ENCODE measurements around the gene PAM. TPM values are rescaled to one million over a fixed set of nuclear protein-coding genes. Genes with fewer than 3 reads are reported as not detected.
"Not testable (repeated sequence)": the region's sequence is repeated elsewhere in the genome, so short reads cannot be mapped to it uniquely, and the experiment has no call there.

The PAM gene
- polyA plus RNA-seq, 4 donors = 165 to 248 (median 215) TPM

DNA sequence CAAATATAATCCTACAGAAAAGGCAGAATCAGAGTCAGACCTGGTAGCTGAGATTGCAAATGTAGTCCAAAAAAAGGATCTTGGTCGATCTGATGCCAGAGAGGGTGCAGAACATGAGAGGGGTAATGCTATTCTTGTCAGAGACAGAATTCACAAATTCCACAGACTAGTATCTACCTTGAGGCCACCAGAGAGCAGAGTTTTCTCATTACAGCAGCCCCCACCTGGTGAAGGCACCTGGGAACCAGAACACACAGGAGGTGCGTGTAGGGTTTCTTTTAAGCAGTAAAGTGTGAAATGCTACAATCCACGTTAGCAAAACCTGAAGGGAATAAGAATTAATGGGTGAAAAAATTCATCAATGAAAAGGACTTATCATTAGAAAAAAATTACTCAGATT is 219.1 kb downstream of the PAM start:
- no peak for DNase-seq (ENCODE audit: low read depth in 4 of 4, low spot score in 2 of 4)

- DNase-seq (ENCODE audit: low read depth in 4 of 4, low spot score in 2 of 4) = no peak
These were observed 219.9 kb downstream of the PAM start for GRCh38 chr5:102975045-102975444.

DNA sequence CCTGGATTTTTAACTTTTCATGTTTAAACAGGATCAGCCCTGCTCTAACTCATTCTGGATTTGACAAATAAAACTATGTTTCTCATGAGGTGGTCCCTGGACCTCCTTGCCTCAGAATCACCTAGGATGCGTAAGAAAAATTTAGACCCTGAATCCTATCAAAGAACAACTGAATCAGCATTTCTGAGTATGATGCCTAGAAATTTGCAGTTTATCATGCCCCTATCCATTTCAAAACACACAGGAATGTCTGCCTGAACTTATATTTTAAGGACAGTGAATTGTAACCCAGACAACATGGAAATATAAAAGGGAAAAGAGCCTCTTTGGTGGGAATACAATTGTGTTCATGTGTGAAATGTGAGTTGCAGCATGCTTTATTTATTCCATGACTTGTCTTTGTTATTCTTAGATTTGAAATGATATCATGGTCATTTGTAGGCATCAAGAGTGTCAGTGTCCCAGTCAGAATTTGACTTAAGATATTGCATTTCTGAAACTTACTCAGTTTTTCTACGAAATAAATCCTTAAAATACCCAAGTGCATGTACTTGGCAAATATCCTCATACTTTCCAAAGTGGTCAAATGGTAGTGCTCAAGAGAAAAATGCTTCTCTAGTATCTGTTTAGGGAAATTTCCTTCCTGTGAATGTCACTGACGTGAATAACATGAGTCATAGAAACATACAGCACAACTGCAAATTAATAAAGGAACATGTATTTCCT is 220.5 kb downstream of the PAM start:
- no peak for DNase-seq (ENCODE audit: low read depth in 4 of 4, low spot score in 2 of 4)

GRCh38 chr5:102981957-102982635 is 227.0 kb downstream of the PAM start:
- DNase-seq (ENCODE audit: low read depth in 4 of 4, low spot score in 2 of 4) = no peak

- DNase-seq (ENCODE audit: low read depth in 4 of 4, low spot score in 2 of 4) = no peak
These were observed 231.0 kb downstream of the PAM start for GRCh38 chr5:102986074-102986473.

- no peak for DNase-seq (ENCODE audit: low read depth in 4 of 4, low spot score in 2 of 4)
These were observed 233.4 kb downstream of the PAM start for GRCh38 chr5:102988459-102988858.

DNA sequence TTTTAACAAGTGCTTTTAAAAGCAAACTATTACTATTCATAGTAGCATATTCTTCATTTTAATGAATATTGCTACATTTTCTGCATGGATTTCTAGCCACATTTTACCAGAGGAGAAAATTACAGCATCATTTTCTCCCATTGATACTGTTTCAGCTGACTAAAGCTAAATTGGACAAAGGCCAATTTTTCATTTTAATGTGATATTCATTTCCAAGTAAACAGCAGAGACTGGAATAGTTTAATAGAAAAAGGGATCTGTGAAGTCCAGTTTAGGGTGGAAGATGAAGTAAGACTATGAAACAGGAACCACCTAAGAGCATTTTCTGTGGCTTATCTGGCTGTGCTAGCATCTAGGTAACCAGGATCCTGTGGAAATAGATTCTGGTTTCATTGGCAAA is 236.7 kb downstream of the PAM start:
- DNase-seq (ENCODE audit: low read depth in 4 of 4, low spot score in 2 of 4) = no peak

GRCh38 chr5:102996011-102996575 is 241.0 kb downstream of the PAM start:
- DNase-seq (ENCODE audit: low read depth in 4 of 4, low spot score in 2 of 4) = no peak

DNA sequence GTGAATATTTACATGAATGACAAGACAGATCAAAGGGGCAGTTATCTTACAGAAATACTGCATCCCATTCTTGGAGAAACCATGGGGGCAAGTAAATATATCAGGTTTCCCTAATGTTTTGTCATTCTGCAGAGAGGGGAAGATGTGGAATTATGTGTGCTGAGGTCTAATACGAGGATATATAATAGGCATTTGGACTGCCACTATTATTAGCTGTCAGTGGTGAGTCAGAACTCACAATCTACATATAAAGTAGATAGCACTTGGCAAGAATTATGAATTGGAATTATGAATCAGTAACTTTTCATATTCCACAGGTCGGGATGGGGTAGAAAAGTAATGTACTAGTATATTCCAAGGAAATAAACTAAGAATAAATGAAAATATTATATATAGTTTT is 243.1 kb downstream of the PAM start:
- DNase-seq (ENCODE audit: low read depth in 4 of 4, low spot score in 2 of 4) = no peak

GRCh38 chr5:102999191-102999590 is 244.1 kb downstream of the PAM start:
- no peak for DNase-seq (ENCODE audit: low read depth in 4 of 4, low spot score in 2 of 4)

DNA sequence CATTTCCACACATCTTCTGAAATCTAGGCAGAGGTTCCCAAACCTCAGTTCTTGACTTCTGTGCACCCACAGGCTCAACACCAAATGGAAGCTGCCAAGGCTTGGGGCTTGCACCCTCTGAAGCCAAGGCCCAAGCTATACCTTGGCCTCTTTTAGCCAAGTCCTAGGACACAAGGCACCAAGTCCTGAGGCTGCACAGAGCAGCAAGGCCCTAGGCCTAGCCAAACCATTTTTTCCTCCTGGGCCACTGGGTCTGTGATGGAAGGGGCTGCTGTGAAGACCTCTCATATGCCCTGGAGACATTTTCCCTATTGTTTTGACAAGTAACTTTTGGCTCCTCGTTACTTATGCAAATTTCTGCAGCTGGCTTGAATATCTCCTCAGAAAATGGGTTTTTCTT is 244.5 kb downstream of the PAM start:
- DNase-seq (ENCODE audit: low read depth in 4 of 4, low spot score in 2 of 4) = not testable (repeated sequence)

DNA sequence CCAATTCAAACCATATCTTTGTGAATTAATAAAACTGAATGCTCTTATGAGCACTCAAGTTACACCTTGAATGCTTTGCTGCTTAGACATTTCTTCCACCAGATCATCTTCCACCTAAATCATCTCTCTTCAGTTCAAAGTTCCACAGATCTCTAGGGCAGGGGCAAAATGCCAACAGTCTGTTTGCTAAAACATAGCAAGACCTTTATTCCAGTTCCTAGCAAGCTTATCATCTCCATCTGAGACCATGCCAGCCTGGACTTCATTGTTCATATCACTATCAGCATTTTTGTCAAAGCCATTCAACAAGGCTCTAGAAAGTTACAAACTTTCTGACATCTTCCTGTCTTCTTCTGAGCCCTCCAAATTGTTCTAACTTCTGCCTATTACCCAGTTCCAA is 245.0 kb downstream of the PAM start:
- DNase-seq (ENCODE audit: low read depth in 4 of 4, low spot score in 2 of 4) = no peak

GRCh38 chr5:103003872-103004271 is 248.8 kb downstream of the PAM start:
- no peak for DNase-seq (ENCODE audit: low read depth in 4 of 4, low spot score in 2 of 4)

DNA sequence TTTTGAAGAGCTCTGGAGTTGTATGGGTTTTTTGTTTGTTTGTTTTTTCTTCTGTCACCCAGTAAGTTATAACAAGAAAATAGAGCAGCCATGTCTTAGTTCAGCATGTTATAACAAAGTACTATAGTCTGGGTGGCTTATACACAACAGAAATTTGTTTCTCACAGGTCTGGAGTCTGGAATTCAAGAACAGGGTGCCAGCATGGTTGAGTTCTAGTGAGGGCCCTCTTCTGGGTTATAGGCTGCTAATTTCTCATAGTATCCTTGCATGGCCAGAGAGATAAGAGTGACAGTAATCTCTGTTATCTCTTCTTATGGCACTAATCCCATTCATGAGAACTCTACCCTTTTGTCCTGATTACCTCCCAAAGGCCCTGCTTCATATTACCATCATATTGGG is 250.2 kb downstream of the PAM start:
- no peak for DNase-seq (ENCODE audit: low read depth in 4 of 4, low spot score in 2 of 4)

GRCh38 chr5:103006921-103007320 is 251.8 kb downstream of the PAM start:
- DNase-seq (ENCODE audit: low read depth in 4 of 4, low spot score in 2 of 4) = no peak

DNA sequence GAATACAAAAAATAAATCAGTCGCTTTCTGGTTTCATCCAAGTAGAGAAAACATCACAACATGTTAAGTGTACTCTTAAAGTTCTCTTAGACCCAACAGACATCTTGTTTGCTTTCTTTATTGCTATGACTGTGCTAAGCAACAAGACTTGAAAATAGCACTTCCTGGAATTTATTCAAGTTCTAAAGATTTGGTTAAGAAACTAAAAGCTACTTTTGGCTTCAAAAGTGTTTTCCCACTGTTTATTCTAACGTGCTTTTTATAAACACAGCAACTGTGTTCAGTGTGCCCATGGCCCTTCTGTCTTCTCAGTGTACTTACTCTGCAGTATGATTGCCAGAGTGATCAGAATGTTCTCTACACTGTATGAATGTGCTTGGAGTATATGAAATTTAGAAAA is 255.1 kb downstream of the PAM start:
- no peak for DNase-seq (ENCODE audit: low read depth in 4 of 4, low spot score in 2 of 4)

- DNase-seq (ENCODE audit: low read depth in 4 of 4, low spot score in 2 of 4) = no peak
These were observed 258.9 kb downstream of the PAM start for GRCh38 chr5:103013933-103014552.

GRCh38 chr5:103014983-103015382 is 259.9 kb downstream of the PAM start:
- no peak for DNase-seq (ENCODE audit: low read depth in 4 of 4, low spot score in 2 of 4)

DNA sequence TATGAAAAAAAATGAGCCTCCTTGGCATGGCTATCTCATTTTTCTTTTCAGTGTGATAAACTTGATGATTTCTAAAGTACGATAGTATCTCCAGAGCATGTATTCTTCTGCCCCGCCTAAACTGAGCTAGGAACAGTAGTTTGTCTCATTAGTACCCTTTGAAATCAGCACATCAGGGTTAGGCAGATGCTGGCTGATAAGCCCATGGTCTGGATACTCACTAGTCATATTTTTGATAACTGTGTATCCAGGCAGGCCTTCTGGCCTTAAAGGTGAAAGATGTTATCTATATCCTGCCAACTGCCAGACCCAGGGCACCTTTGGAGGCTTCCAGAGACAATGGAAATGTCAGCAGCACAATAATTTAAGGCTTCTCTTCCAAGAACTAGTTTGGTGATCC is 261.1 kb downstream of the PAM start:
- DNase-seq (ENCODE audit: low read depth in 4 of 4, low spot score in 2 of 4) = no peak

DNA sequence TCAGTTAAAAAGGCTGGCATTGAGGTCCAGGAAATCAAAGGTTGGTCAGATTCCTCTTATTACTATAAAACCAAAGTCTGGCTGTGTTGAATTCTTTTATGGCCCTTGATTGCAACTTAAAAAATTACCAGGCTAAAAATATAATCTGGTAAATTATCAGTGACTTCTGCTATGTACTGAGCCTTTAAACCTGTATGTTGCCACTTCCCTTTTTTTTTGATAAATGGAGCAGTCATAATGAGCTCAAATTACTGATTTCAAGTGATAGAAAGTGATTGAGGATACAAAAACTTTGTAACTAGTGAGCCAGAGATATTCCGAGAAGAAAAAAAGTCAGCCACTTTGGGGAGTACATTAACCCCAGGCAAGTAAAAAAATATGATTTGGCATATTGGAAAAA is 264.7 kb downstream of the PAM start:
- DNase-seq (ENCODE audit: low read depth in 4 of 4, low spot score in 2 of 4) = no peak

- DNase-seq (ENCODE audit: low read depth in 4 of 4, low spot score in 2 of 4) = no peak
These were observed 266.2 kb downstream of the PAM start for GRCh38 chr5:103021314-103021713.

DNA sequence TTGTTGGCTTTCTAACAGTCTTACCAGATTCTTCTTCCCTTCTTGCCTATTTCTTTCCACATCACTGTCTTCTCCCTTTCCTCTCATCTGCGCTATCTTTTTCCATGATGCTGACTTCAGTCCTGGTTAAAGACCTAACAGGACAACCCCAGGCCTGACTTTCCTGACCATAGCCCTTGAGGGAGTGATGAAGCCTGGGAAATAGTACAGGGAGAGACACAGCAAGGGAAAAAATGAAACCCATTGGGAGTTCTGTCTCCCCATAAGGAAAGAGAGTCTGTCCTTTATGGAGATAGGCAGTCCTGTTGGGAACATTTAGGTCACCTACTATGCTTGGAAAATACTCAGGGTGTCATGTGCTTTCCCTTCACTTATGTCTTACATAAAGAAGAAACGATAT is 272.2 kb downstream of the PAM start:
- no peak for DNase-seq (ENCODE audit: low read depth in 4 of 4, low spot score in 2 of 4)

Data from left renal cortex interstitium (tissue), 4 donors.